Right lobe of liver (tissue), 6 donors: ENCODE data around the gene UQCRC1. TPM values are rescaled to one million over a fixed set of nuclear protein-coding genes. Genes with fewer than 3 reads are reported as not detected.

ENCODE experiments used
- ATAC-seq, 4 donors: fragments of 200-7000 bp; cut with Tn5 transposase; one replicate each; pipeline ENCODE4 v1.9.1; 2020; ENCODE audit warnings: mild to moderate bottlenecking in 4 of 4, moderate library complexity in 4 of 4
- DNase-seq, 3 donors: peaks; one replicate each; pipeline ENCODE4 v3.0.0-alpha.2; 2020
- H3K27ac ChIP-seq, 3 donors: fragments of 200-600 bp; one replicate each; pipeline ENCODE4 v1.8.0; 2022
- H3K27me3 ChIP-seq, 2 donors: fragments of 200-600 bp; one replicate each; pipeline ENCODE4 v1.8.0; 2022
- H3K36me3 ChIP-seq, 4 donors: fragments of 200-600 bp; sonication (generic) in 1 of 4; one replicate each; pipeline versions ENCODE4 v1.5.1 to v1.8.0; 2017 to 2022; ENCODE audit warnings: control low read depth in 1 of 4
- H3K4me1 ChIP-seq, 4 donors: fragments of 200-600 bp; sonication (generic) in 1 of 4; one replicate each; pipeline versions ENCODE4 v1.5.1 to v1.8.0; 2017 to 2022; ENCODE audit warnings: control low read depth in 1 of 4
- H3K4me3 ChIP-seq, 3 donors: fragments of 200-600 bp; one replicate each; pipeline ENCODE4 v1.8.0; 2022
- H3K9me3 ChIP-seq, 4 donors: fragments of 200-600 bp; sonication (generic) in 1 of 4; one replicate each; pipeline versions ENCODE4 v1.5.1 to v1.8.0; 2017 to 2022; ENCODE audit warnings: control low read depth in 1 of 4
- CTCF ChIP-seq, 4 donors: fragments of 200-600 bp in 3 of 4; fragments of 450-650 bp in 1 of 4; IDR thresholded peaks; one replicate each; pipeline versions ENCODE4 v1.5.1 to v1.8.0; 2016 to 2022; ENCODE audit warnings: antibody characterized with exemption in 4 of 4, mild to moderate bottlenecking in 2 of 4
- POLR2A ChIP-seq: fragments of 450-650 bp; IDR thresholded peaks from one replicate; pipeline ENCODE4 v1.6.1; 2017; ENCODE audit warnings: antibody characterized with exemption, mild to moderate bottlenecking
- WGBS: methylation state at CpG from one replicate; pipeline ENCODE4 v1.1.6; 2018; ENCODE audit warnings: low coverage, low lambda C conversion rate; ENCODE audit not compliant: insufficient coverage; ENCODE audit errors: missing lambda C conversion rate; 5-methylcytosine and 5-hydroxymethylcytosine counted together
- intact Hi-C, 2 donors: fragments of 100-400 bp; cut with DNase I; formaldehyde crosslinking; loops; one replicate each; pipeline versions ENCODE4 v1.11.2 to v1.14.1; 2022
- total RNA-seq, 6 experiments: library from RNA; depleted of rRNA in 2 of 6; stranded (reverse); fragments of >200 nt in 2 of 6; fragmentation: NEBNext Ultra II Directional in 3 of 6; extraction: Animal tissue kit (Norgen Biotek cat#: 25700) in 3 of 6; gene quantifications; one replicate each; pipeline versions ENCODE4 v1.1.0 to v1.2.4, GENCODE V29; 2016 to 2023
- donor health status: DM: no; HTN: yes; CAD: no.
- donor health status: DM: no; HTN: no; CAD: no.
- donor health status: DM: no; HTN: no; CAD: no.
- donor health status: DM: no; HTN: yes; CAD: no.
- donor health status: DM: no; HTN: yes; CAD: no.

UQCRC1 gene
- total RNA-seq, 6 experiments from 2014 or later, result 176 to 329 (median 213) TPM

GRCh38 chr3:48565591-48566400 is 43.6 kb downstream of the UQCRC1 start:
- ATAC-seq, result no peak

GRCh38 chr3:48565186-48565585 is 44.3 kb downstream of the UQCRC1 start:
- WGBS, result 100% methylated on average over 1 of the region's 11 CpGs
- ATAC-seq (no peak), DNase-seq (no peak)
- intact Hi-C loops, result no loop called here
- TF ChIP-seq CTCF (IDR thresholded peaks at IDR 0.05), result no peak
- no peak for TF ChIP-seq POLR2A
- no peak overlapping the region for H3K27ac ChIP-seq
- H3K9me3 ChIP-seq, result no peaks in the 10 kb centered on the region
- no peaks in the 10 kb centered on the region for H3K4me1 ChIP-seq
- H3K27me3 ChIP-seq, result no peaks in the 10 kb centered on the region
- H3K4me3 ChIP-seq, result no peak overlapping the region
- H3K36me3 ChIP-seq, result no peaks in the 10 kb centered on the region

More at GRCh38 chr3:48565591-48566400, 43.6 kb downstream of the UQCRC1 start:
- Histone ChIP-seq H3K9me3 (no peaks in the 10 kb centered on the region), H3K36me3 (no peaks in the 10 kb centered on the region), H3K27ac (no peak overlapping the region), H3K27me3 (no peaks in the 10 kb centered on the region), H3K4me3 (no peak overlapping the region), H3K4me1 (no peaks in the 10 kb centered on the region)
- WGBS, result 58% methylated on average over 6 of the region's 7 CpGs
- no peak for TF ChIP-seq POLR2A
- TF ChIP-seq CTCF (IDR thresholded peaks at IDR 0.05), result no peak
- DNase-seq, result no peak
- intact Hi-C loops, result no loop called here

- TF ChIP-seq CTCF (IDR thresholded peaks at IDR 0.05), result no peak
- intact Hi-C loops, result no loop called here
- Histone ChIP-seq H3K4me3 (no peak overlapping the region), H3K27me3 (no peaks in the 10 kb centered on the region), H3K36me3 (no peaks in the 10 kb centered on the region), H3K9me3 (no peaks in the 10 kb centered on the region), H3K4me1 (no peaks in the 10 kb centered on the region), H3K27ac (no peak overlapping the region)
- ATAC-seq, result no peak
- no peak for DNase-seq
- WGBS, result 55% methylated on average over 2 of the region's 11 CpGs
Measured at GRCh38 chr3:48564667-48565066, 44.8 kb downstream of the UQCRC1 start.

- DNase-seq, result peak in 1 of 3 donors; percentile 50
- WGBS, result 77% methylated on average over 9 of the region's 10 CpGs
Measured at GRCh38 chr3:48564022-48564421, 45.4 kb downstream of the UQCRC1 start.

More at GRCh38 chr3:48564022-48564421, 45.4 kb downstream of the UQCRC1 start:
- no peaks in the 10 kb centered on the region for H3K36me3 ChIP-seq
- TF ChIP-seq POLR2A (no peak), CTCF (IDR thresholded peaks at IDR 0.05) (no peak)
- intact Hi-C loops, result no loop called here
- H3K4me3 ChIP-seq, result no peak overlapping the region
- ATAC-seq, result peak in 1 of 4 donors; percentile 31
- no peaks in the 10 kb centered on the region for H3K4me1 ChIP-seq
- H3K27me3 ChIP-seq, result no peaks in the 10 kb centered on the region
- no peaks in the 10 kb centered on the region for H3K9me3 ChIP-seq
- no peak overlapping the region for H3K27ac ChIP-seq
